H1 (cell line): ENCODE measurements around the gene GFAP. TPM values are rescaled to one million over a fixed set of nuclear protein-coding genes. Genes with fewer than 3 reads are reported as not detected.

Source experiments
- CTCF ChIA-PET: fragments of 300-600 bp; sonication (Branson Sonifier 250); formaldehyde crosslinking; loops from one replicate; lab custom pipeline; 2021; ENCODE audit not compliant: partially characterized antibody; lab: Charles Lee
- POLR2A ChIA-PET: fragments of 300-600 bp; sonication (Branson Sonifier 250); formaldehyde crosslinking; loops from one replicate; lab custom pipeline; 2021; ENCODE audit warnings: inconsistent platforms; ENCODE audit not compliant: partially characterized antibody; lab: Charles Lee
- DNase-seq, 2 experiments: peaks; one replicate each; pipeline versions ENCODE4 v3.0.0 to v3.0.0-alpha.2; 2010 to 2022; ENCODE audit warnings: low spot score in 2 of 2, low read depth in 1 of 2, mixed read lengths in 1 of 2
- FAIRE-seq: peaks from 2 replicates; lab custom pipeline; 2011; peaks lifted over from hg19 to GRCh38; lab: Jason Lieb, UNC
- H2AFZ ChIP-seq: 2 replicates; pipeline ENCODE4 v1.8.1; 2012; ENCODE audit warnings: low read length, inconsistent platforms
- H2AK5ac ChIP-seq: 2 replicates; pipeline ENCODE4 v1.6.1; 2013; ENCODE audit warnings: low read depth, low read length
- H2BK120ac ChIP-seq: replicated peaks from 2 replicates; pipeline ENCODE3; 2013; ENCODE audit warnings: low read depth, low read length, inconsistent platforms
- H2BK12ac ChIP-seq: 2 replicates; pipeline ENCODE4 v1.6.1; 2013; ENCODE audit warnings: low read depth, low read length
- H2BK15ac ChIP-seq: 2 replicates; pipeline ENCODE4 v1.6.1; 2013; ENCODE audit warnings: low read length
- H2BK20ac ChIP-seq: 2 replicates; pipeline ENCODE4 v1.6.1; 2013; ENCODE audit warnings: low read length
- H2BK5ac ChIP-seq: 2 replicates; pipeline ENCODE4 v1.6.1; 2013; ENCODE audit warnings: low read depth, low read length
- H3K14ac ChIP-seq: 2 replicates; pipeline ENCODE4 v1.6.1; 2013; ENCODE audit warnings: inconsistent platforms; ENCODE audit not compliant: insufficient read length
- H3K18ac ChIP-seq: 2 replicates; pipeline ENCODE4 v1.6.1; 2013; ENCODE audit warnings: low read length; ENCODE audit errors: extremely low read depth
- H3K23ac ChIP-seq: 2 replicates; pipeline ENCODE4 v1.6.1; 2013; ENCODE audit warnings: inconsistent platforms; ENCODE audit not compliant: insufficient read length
- H3K23me2 ChIP-seq: 2 replicates; pipeline ENCODE4 v1.6.1; 2013; ENCODE audit warnings: low read depth, low read length
- H3K27ac ChIP-seq: 2 replicates; pipeline ENCODE4 v1.6.1; 2011; ENCODE audit warnings: low read depth, low read length, inconsistent platforms
- H3K27me3 ChIP-seq, 4 experiments: replicated peaks in 1 of 4; 1 replicate in 1 of 4; 2 replicates in 3 of 4; pipeline versions ENCODE4 v1.6.1 to v1.8.1; 2011 to 2013; ENCODE audit warnings: low read length in 3 of 4, mild to moderate bottlenecking in 3 of 4, inconsistent platforms in 2 of 4, mixed read lengths in 2 of 4, moderate library complexity in 1 of 4; ENCODE audit not compliant: control insufficient read depth in 3 of 4, insufficient read depth in 3 of 4; ENCODE audit errors: extremely low read depth in 1 of 4
- H3K36me3 ChIP-seq, 4 experiments: 2 replicates each; pipeline versions ENCODE4 v1.6.1 to v1.8.1; 2011 to 2013; ENCODE audit warnings: mild to moderate bottlenecking in 4 of 4, low read length in 3 of 4, moderate library complexity in 2 of 4, control low read depth in 1 of 4, inconsistent platforms in 1 of 4; ENCODE audit not compliant: insufficient read depth in 4 of 4, control insufficient read depth in 2 of 4
- H3K4ac ChIP-seq: replicated peaks from 2 replicates; pipeline ENCODE3; 2013; ENCODE audit warnings: low read length, low read depth, mixed read lengths, inconsistent platforms; ENCODE audit not compliant: insufficient read length
- H3K4me1 ChIP-seq, 4 experiments: replicated peaks in 1 of 4; 1 replicate in 1 of 4; 2 replicates in 3 of 4; pipeline versions ENCODE4 v1.6.1 to v1.8.1; 2011 to 2013; ENCODE audit warnings: low read length in 3 of 4, inconsistent platforms in 2 of 4, mixed read lengths in 1 of 4; ENCODE audit not compliant: insufficient read depth in 4 of 4, control insufficient read depth in 3 of 4
- H3K4me2 ChIP-seq, 2 experiments: 2 replicates each; pipeline versions ENCODE4 v1.6.1 to v1.8.1; 2011 to 2013; ENCODE audit warnings: low read depth in 2 of 2, low read length in 2 of 2, control low read depth in 1 of 2, inconsistent platforms in 1 of 2, mild to moderate bottlenecking in 1 of 2; ENCODE audit not compliant: insufficient read depth in 1 of 2
- H3K4me3 ChIP-seq, 4 experiments: fragments of 200-600, 300-600 bp in 1 of 4; sonication (generic), shearing (Covaris generic), sonication (Bioruptor Twin) in 1 of 4; 2 replicates each; pipeline versions ENCODE4 v1.5.1 to v1.8.1; 2011 to 2016; ENCODE audit warnings: low read length in 4 of 4, low read depth in 3 of 4, control low read depth in 2 of 4, inconsistent platforms in 2 of 4, mild to moderate bottlenecking in 2 of 4, mixed read lengths in 1 of 4, moderate library complexity in 1 of 4; ENCODE audit not compliant: insufficient read depth in 2 of 4; ENCODE audit errors: extremely low read depth in 1 of 4
- H3K56ac ChIP-seq: replicated peaks from 2 replicates; pipeline ENCODE3; 2013; ENCODE audit warnings: low read depth, mild to moderate bottlenecking, mixed read lengths, low read length, inconsistent platforms; ENCODE audit not compliant: insufficient read length
- H3K79me1 ChIP-seq: 2 replicates; pipeline ENCODE4 v1.6.1; 2013; ENCODE audit warnings: low read depth, low read length, control low read depth
- H3K79me2 ChIP-seq, 2 experiments: 2 replicates each; pipeline versions ENCODE4 v1.6.1 to v1.8.1; 2012 to 2013; ENCODE audit warnings: low read length in 2 of 2, mild to moderate bottlenecking in 2 of 2, inconsistent platforms in 1 of 2; ENCODE audit not compliant: insufficient read depth in 2 of 2, control insufficient read depth in 1 of 2
- H3K9ac ChIP-seq, 4 experiments: replicated peaks in 1 of 4; 1 replicate in 1 of 4; 2 replicates in 3 of 4; pipeline versions ENCODE4 v1.6.1 to v1.8.1; 2011 to 2013; ENCODE audit warnings: low read depth in 3 of 4, low read length in 3 of 4, control low read depth in 2 of 4, mild to moderate bottlenecking in 2 of 4, moderate library complexity in 2 of 4, inconsistent platforms in 1 of 4; ENCODE audit errors: extremely low read depth in 1 of 4
- H3K9me3 ChIP-seq, 2 experiments: 2 replicates each; pipeline versions ENCODE4 v1.6.1 to v1.8.1; 2012 to 2013; ENCODE audit warnings: mild to moderate bottlenecking in 2 of 2, moderate library complexity in 2 of 2, control low read depth in 1 of 2, inconsistent platforms in 1 of 2, low read depth in 1 of 2, low read length in 1 of 2, mixed read lengths in 1 of 2; ENCODE audit not compliant: insufficient read depth in 2 of 2
- H4K20me1 ChIP-seq, 2 experiments: replicated peaks in 1 of 2; 2 replicates each; pipeline versions ENCODE3 to v1.8.1; 2011 to 2013; ENCODE audit warnings: inconsistent platforms in 2 of 2, low read length in 2 of 2, mild to moderate bottlenecking in 1 of 2; ENCODE audit not compliant: insufficient read depth in 2 of 2, control insufficient read depth in 1 of 2
- H4K5ac ChIP-seq: 2 replicates; pipeline ENCODE4 v1.6.1; 2013; ENCODE audit warnings: low read length, low read depth, mixed read lengths, inconsistent platforms; ENCODE audit not compliant: insufficient read length
- H4K8ac ChIP-seq: 2 replicates; pipeline ENCODE4 v1.8.0; 2013; ENCODE audit warnings: mild to moderate bottlenecking, moderate library complexity, low read length, inconsistent platforms; ENCODE audit not compliant: insufficient read depth; ENCODE audit errors: extremely low read depth
- H4K91ac ChIP-seq: replicated peaks from 2 replicates; pipeline ENCODE3; 2013; ENCODE audit warnings: low read length, mixed read lengths, inconsistent platforms; ENCODE audit not compliant: insufficient read length
- ASH2L ChIP-seq: fragments of 200-600, 300-600 bp; sonication (generic); IDR thresholded peaks from one replicate; pipeline ENCODE4 v1.7.1; 2017; ENCODE audit warnings: low read length
- CBX8 ChIP-seq: fragments of 300-800, 300-1000 bp; sonication (generic); IDR thresholded peaks from 2 replicates; pipeline ENCODE4 v1.7.1; 2016; ENCODE audit warnings: low read depth, low read length, borderline replicate concordance
- CREB1 ChIP-seq: IDR thresholded peaks from 2 replicates; pipeline ENCODE4 v1.6.1; 2012; ENCODE audit warnings: inconsistent platforms
- EZH2 ChIP-seq: fragments of 200-600 bp; sonication (generic); IDR thresholded peaks from 2 replicates; pipeline ENCODE4 v1.7.1; 2012; ENCODE audit warnings: low read depth, mild to moderate bottlenecking, moderate library complexity, low read length, inconsistent platforms; ENCODE audit not compliant: severe bottlenecking
- JUND ChIP-seq: IDR thresholded peaks from 2 replicates; pipeline ENCODE4 v1.6.1; 2011; ENCODE audit warnings: mild to moderate bottlenecking, improper control_type of control experiment, low read length
- KDM1A ChIP-seq: fragments of 200-600, 300-600 bp; sonication (generic); IDR thresholded peaks from 2 replicates; pipeline ENCODE4 v1.7.1; 2016; ENCODE audit warnings: mild to moderate bottlenecking, low read length, borderline replicate concordance
- PHF8 ChIP-seq: fragments of 200-600 bp; sonication (generic); conservative IDR thresholded peaks from 2 replicates; pipeline ENCODE4 v1.7.1; 2012; ENCODE audit warnings: low read depth, mild to moderate bottlenecking, inconsistent platforms, low read length, moderate library complexity
- RBBP5 ChIP-seq: IDR thresholded peaks from 2 replicates; pipeline ENCODE4 v1.7.1; 2012; ENCODE audit warnings: low read depth, mild to moderate bottlenecking, inconsistent platforms, low read length, moderate library complexity, borderline replicate concordance
- RFX5 ChIP-seq: IDR thresholded peaks from 2 replicates; pipeline ENCODE4 v1.6.1; 2011; ENCODE audit warnings: low read depth, low read length, improper control_type of control experiment, borderline replicate concordance
- SIRT6 ChIP-seq: IDR thresholded peaks from one replicate; pipeline ENCODE4 v1.7.1; 2012; ENCODE audit warnings: low read length, inconsistent platforms
- SIX5 ChIP-seq: IDR thresholded peaks from 2 replicates; pipeline ENCODE4 v1.6.1; 2011; ENCODE audit warnings: mild to moderate bottlenecking, low read depth, low read length
- SP4 ChIP-seq: IDR thresholded peaks from 2 replicates; pipeline ENCODE4 v1.6.1; 2012; ENCODE audit warnings: low read length, inconsistent platforms
- SRF ChIP-seq: IDR thresholded peaks from 2 replicates; pipeline ENCODE4 v1.6.1; 2011; ENCODE audit warnings: mild to moderate bottlenecking, low read depth, low read length, moderate library complexity
- WGBS, 2 experiments: shearing (Covaris generic) in 1 of 2; methylation state at CpG; one replicate each; pipeline versions ENCODE4 v1.1.6 to v1.1.7; 2013 to 2015; ENCODE audit warnings: low lambda C conversion rate in 2 of 2, mixed read lengths in 2 of 2, inconsistent platforms in 1 of 2, low coverage in 1 of 2, missing lambda C conversion rate in 1 of 2; ENCODE audit not compliant: insufficient replicate concordance in 2 of 2, insufficient coverage in 1 of 2, insufficient read length in 1 of 2; ENCODE audit errors: extremely low coverage in 1 of 2, missing lambda C conversion rate in 1 of 2; 5-methylcytosine and 5-hydroxymethylcytosine counted together
- polyA plus RNA-seq, 7 experiments: library from polyadenylated mRNA; depleted of rRNA in 3 of 7; stranded (reverse) in 5 of 7; unstranded in 2 of 7; fragments of >200 nt in 5 of 7; fragments of 200-250 nt in 2 of 7; gene quantifications; 1 replicate in 5 of 7; 2 replicates in 1 of 7; 4 replicates in 1 of 7; pipeline versions ENCODE4 v1.2.1 to v1.2.3, GENCODE V29; 2011 to 2013; ENCODE audit warnings: missing spikeins in 2 of 7, mixed read lengths in 2 of 7
- total RNA-seq: library from RNA; stranded (reverse); fragmentation: NEBNext Ultra II Directional; extraction: Animal tissue kit (Norgen Biotek cat#: 25700); gene quantifications from 2 replicates; pipeline ENCODE4 v1.2.1, GENCODE V29; 2021

GFAP gene
- total and polyA plus RNA-seq, 2 of the 8 experiments (the other 6 are each of a cell fraction or from before 2014, with no cell fraction given), result 1.3 to 1.5 TPM

- Histone ChIP-seq H3K9me3 (no peaks in the 10 kb centered on the region), H2AFZ (peak overlapping the region; percentile 36; the same call in 1 of the 2 replicates), H2BK12ac (no peak overlapping the region; the same call in 1 of the 2 replicates), H4K91ac (peak overlapping the region; percentile 44), H3K23ac (no peak overlapping the region), H3K9ac (no peak overlapping the region; a peak in 1 of 7 replicates), H3K4me2 (peak overlapping the region; percentile 63 to 74), H3K56ac (no peak overlapping the region), H4K8ac (peak overlapping the region; percentile 88; the same call in 1 of the 2 replicates), H4K5ac (no peak overlapping the region), H2AK5ac (no peak overlapping the region), H2BK15ac (peak overlapping the region; percentile 99; the same call in 1 of the 2 replicates), H4K20me1 (no peaks in the 10 kb centered on the region), H3K14ac (no peak overlapping the region), H3K79me1 (no peaks in the 10 kb centered on the region), H2BK120ac (no peak overlapping the region), H3K36me3 (no peaks in the 10 kb centered on the region), H3K23me2 (peaks cover 2% of the 10 kb centered on the region; the same call in 1 of the 2 replicates), H3K4ac (peak overlapping the region; percentile 80), H2BK20ac (no peak overlapping the region), H3K27me3 (peaks cover 0 to 33% (median 23%) of the 10 kb centered on the region in 4 experiments; a peak in 5 of 7 replicates), H3K79me2 (no peaks in the 10 kb centered on the region), H3K4me3 (peak overlapping the region in 3 of 4 experiments; percentile 14 to 53 (median 28); a peak in 5 of 8 replicates), H3K4me1 (peaks cover 0 to 14% (median 4%) of the 10 kb centered on the region in 4 experiments; a peak in 4 of 7 replicates), H2BK5ac (no peak overlapping the region), H3K18ac (peak overlapping the region; percentile 68), H3K27ac (no peak overlapping the region)
- no peak for DNase-seq
- FAIRE-seq, result no peak
- POLR2A ChIA-PET, result interaction anchor here (0.6 to 1.8 kb wide), 12 partner anchors 9 to 191 kb away, joined by 3 to 7 read pairs (median 4); partner anchors contain the start of genes C1QL1, HEXIM1 and KIF18B
- 19% methylated on average over 15 of the region's 56 CpGs; no CpG with 5 or more reads in 1 of the 2 experiments for WGBS, 2 experiments
- CTCF ChIA-PET, result interaction anchor here (0.6 to 14.5 kb wide), 12 partner anchors 9 to 234 kb away, joined by 3 to 182 read pairs (median 6); partner anchors contain the start of genes C1QL1 and KIF18B
- TF ChIP-seq ASH2L (no peak), CREB1 (no peak), RFX5 (no peak), EZH2 (peak; percentile 38), KDM1A (no peak; the same call in 1 of the 2 replicates), SIRT6 (no peak), JUND (no peak), SP4 (no peak), RBBP5 (peak; percentile 38; the same call in 1 of the 2 replicates), CBX8 (no peak), SIX5 (no peak), PHF8 (no peak), SRF (no peak)
Measured at GRCh38 chr17:44959821-44960531, 44.7 kb upstream of the GFAP start.
